ENCODE results near the gene ERH.

- no peak for TF ChIP-seq CTCF (conservative IDR thresholded peaks at IDR 0.05)
- no peak for TF ChIP-seq ZFX (IDR thresholded peaks at IDR 0.05)
Observed at GRCh38 chr14:69387311-69387710, 10.8 kb downstream of the ERH start.

All from C4-2B (cell line).